OCI-LY7 (cell line): Measurements from ENCODE around the gene TRPC5OS. TPM values are rescaled to one million over a fixed set of nuclear protein-coding genes. Genes with fewer than 3 reads are reported as not detected.

ENCODE experiments used
- BruUV-seq: library from RNA; stranded (reverse); fragments of 400-500 nt; replicated peaks from 2 replicates; lab custom pipeline; 2021; lab: Mats Ljungman, UMichigan
- CTCF ChIA-PET: fragments of 300-600 bp; sonication (Branson Sonifier 250); formaldehyde crosslinking; loops from one replicate; lab custom pipeline; 2022; ENCODE audit warnings: antibody characterized with exemption; ENCODE audit not compliant: unreplicated experiment; lab: Charles Lee
- POLR2A ChIA-PET: fragments of 300-600 bp; sonication (Branson Sonifier 250); formaldehyde crosslinking; loops from one replicate; lab custom pipeline; 2022; ENCODE audit warnings: antibody characterized with exemption; lab: Charles Lee
- DNase-seq: peaks from one replicate; pipeline ENCODE4 v3.0.0-alpha.2; 2015; ENCODE audit warnings: low spot score
- H2AFZ ChIP-seq: fragments of 200-600 bp; sonication (generic), shearing (Covaris generic); 2 replicates; pipeline ENCODE4 v1.6.1; 2014; ENCODE audit warnings: mild to moderate bottlenecking, antibody characterized with exemption, low read length, moderate library complexity
- H3K27ac ChIP-seq: fragments of 200-600 bp; sonication (generic); 2 replicates; pipeline ENCODE4 v1.5.1; 2014; ENCODE audit warnings: mixed run types, low read depth, mild to moderate bottlenecking, moderate library complexity, low read length, inconsistent platforms; ENCODE audit not compliant: poor library complexity, severe bottlenecking
- H3K36me3 ChIP-seq: fragments of 200-600 bp; sonication (generic); 2 replicates; pipeline ENCODE4 v1.6.1; 2014; ENCODE audit warnings: mild to moderate bottlenecking, antibody characterized with exemption, low read length, moderate library complexity, mixed read lengths; ENCODE audit not compliant: insufficient read depth
- H3K4me1 ChIP-seq: fragments of 200-600 bp; sonication (generic); 2 replicates; pipeline ENCODE4 v1.5.1; 2014; ENCODE audit warnings: mild to moderate bottlenecking, low read length; ENCODE audit not compliant: insufficient read depth, poor library complexity, severe bottlenecking
- H3K4me2 ChIP-seq: fragments of 200-600 bp; sonication (generic); 2 replicates; pipeline ENCODE4 v1.6.1; 2014; ENCODE audit warnings: mild to moderate bottlenecking, low read length
- H3K4me3 ChIP-seq: fragments of 200-600 bp; sonication (generic); 2 replicates; pipeline ENCODE4 v1.5.1; 2014; ENCODE audit warnings: mild to moderate bottlenecking, low read depth, low read length; ENCODE audit not compliant: poor library complexity, severe bottlenecking
- H3K79me2 ChIP-seq: fragments of 200-600 bp; sonication (generic); 2 replicates; pipeline ENCODE4 v1.6.1; 2016; ENCODE audit warnings: low read depth, mild to moderate bottlenecking, low read length, moderate library complexity, mixed read lengths; ENCODE audit not compliant: insufficient read depth
- H3K9me2 ChIP-seq: fragments of 200-600 bp; sonication (generic); 2 replicates; pipeline ENCODE4 v1.6.1; 2016; ENCODE audit warnings: mild to moderate bottlenecking, low read length, mixed read lengths; ENCODE audit not compliant: insufficient read depth
- H3K9me3 ChIP-seq: fragments of 200-600 bp; sonication (generic); 2 replicates; pipeline ENCODE4 v1.6.1; 2014; ENCODE audit warnings: mild to moderate bottlenecking, mixed run types, low read length, mixed read lengths
- H4K20me1 ChIP-seq: fragments of 200-600 bp; sonication (generic); 2 replicates; pipeline ENCODE4 v1.6.1; 2014; ENCODE audit warnings: mild to moderate bottlenecking, antibody characterized with exemption, low read length, moderate library complexity, mixed read lengths; ENCODE audit not compliant: insufficient read depth
- EZH2phosphoT487 ChIP-seq: fragments of 200-600 bp; sonication (generic); IDR thresholded peaks from 2 replicates; pipeline ENCODE4 v1.6.1; 2018; ENCODE audit warnings: low read depth, borderline replicate concordance, mild to moderate bottlenecking, mixed run types, antibody characterized with exemption, low read length, moderate library complexity, mixed read lengths
- intact Hi-C: fragments of 100-400 bp; cut with micrococcal nuclease; formaldehyde crosslinking; loops from one replicate; pipeline ENCODE4 v1.10.0; 2022; ENCODE audit not compliant: unreplicated experiment
- total RNA-seq, 2 experiments: library from RNA; depleted of rRNA in 1 of 2; stranded (reverse); fragments of >200 nt in 1 of 2; shearing (Covaris generic) in 1 of 2; gene quantifications; 2 replicates each; pipeline ENCODE4 v1.2.3, GENCODE V29; 2014 to 2022
- TF ChIP-seq, protein P1 (sequence below): fragments of 200-600 bp; sonication (generic); conservative IDR thresholded peaks from 2 replicates; pipeline ENCODE4 v1.5.1; 2014; ENCODE audit warnings: mild to moderate bottlenecking, antibody characterized with exemption, low read length, moderate library complexity, mixed read lengths

Gene TRPC5OS
- total RNA-seq, 2 experiments from 2014 or later: not detected

DNA sequence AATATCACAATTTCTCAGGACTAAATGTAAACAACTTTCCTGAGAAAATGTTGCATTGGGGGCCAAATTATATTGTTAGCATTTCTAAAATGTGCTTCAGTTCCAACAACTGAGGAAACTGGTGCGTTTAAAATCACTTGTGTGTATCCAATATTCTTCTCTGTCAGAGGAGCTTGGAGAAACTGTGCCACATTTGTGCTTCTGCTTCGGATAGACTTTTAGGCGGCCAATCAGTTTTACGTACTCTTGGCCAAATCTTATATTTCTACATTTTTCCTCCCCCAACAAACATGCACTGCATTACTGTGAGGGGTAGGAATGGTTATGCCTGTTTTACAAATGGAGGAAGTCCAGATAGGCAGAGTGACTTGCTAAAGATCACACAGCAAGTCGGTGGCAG is 27.4 kb upstream of the TRPC5OS start:
- CTCF ChIA-PET: no interaction called here
- no peak overlapping the region for H3K4me3 ChIP-seq

DNA sequence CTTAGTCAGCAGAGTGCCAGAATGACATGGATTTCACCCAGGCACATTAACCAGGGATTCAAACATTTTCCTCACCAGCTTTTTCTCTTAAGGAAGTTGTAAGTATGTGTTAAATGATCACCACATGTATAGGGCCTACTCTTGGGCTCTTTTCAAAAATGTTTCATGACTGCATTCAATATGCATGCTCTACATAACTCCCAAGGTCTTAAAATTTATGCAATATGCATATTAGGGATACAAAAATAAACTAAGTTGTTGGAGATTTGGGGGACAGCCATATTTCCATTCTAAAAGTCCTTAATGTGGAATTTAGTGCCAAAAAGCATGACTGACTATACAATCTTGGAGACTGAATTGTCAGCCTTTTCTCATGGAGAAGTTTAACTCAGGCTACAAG is 25.0 kb upstream of the TRPC5OS start:
- DNase-seq: no peak
- POLR2A ChIA-PET: no interaction called here
- H3K27ac ChIP-seq: no peak overlapping the region
- intact Hi-C loops: no loop called here
- no peaks in the 10 kb centered on the region for H3K79me2 ChIP-seq
- no peak overlapping the region for H2AFZ ChIP-seq
- H3K4me2 ChIP-seq: no peak overlapping the region
- no peaks in the 10 kb centered on the region for H4K20me1 ChIP-seq
- CTCF ChIA-PET: no interaction called here
- H3K4me3 ChIP-seq: no peak overlapping the region
- H3K9me2 ChIP-seq: no peaks in the 10 kb centered on the region
- no peaks in the 10 kb centered on the region for H3K9me3 ChIP-seq
- TF ChIP-seq, protein P1, sequence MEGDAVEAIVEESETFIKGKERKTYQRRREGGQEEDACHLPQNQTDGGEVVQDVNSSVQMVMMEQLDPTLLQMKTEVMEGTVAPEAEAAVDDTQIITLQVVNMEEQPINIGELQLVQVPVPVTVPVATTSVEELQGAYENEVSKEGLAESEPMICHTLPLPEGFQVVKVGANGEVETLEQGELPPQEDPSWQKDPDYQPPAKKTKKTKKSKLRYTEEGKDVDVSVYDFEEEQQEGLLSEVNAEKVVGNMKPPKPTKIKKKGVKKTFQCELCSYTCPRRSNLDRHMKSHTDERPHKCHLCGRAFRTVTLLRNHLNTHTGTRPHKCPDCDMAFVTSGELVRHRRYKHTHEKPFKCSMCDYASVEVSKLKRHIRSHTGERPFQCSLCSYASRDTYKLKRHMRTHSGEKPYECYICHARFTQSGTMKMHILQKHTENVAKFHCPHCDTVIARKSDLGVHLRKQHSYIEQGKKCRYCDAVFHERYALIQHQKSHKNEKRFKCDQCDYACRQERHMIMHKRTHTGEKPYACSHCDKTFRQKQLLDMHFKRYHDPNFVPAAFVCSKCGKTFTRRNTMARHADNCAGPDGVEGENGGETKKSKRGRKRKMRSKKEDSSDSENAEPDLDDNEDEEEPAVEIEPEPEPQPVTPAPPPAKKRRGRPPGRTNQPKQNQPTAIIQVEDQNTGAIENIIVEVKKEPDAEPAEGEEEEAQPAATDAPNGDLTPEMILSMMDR: no peak
- TF ChIP-seq EZH2phosphoT487: no peak
- H3K36me3 ChIP-seq: no peaks in the 10 kb centered on the region
- no peaks in the 10 kb centered on the region for H3K4me1 ChIP-seq
- BruUV-seq: no TSS peak

More for the DNA sequence above, 27.4 kb upstream of the TRPC5OS start:
- Histone ChIP-seq H3K9me3 (no peaks in the 10 kb centered on the region), H3K9me2 (no peaks in the 10 kb centered on the region), H3K79me2 (no peaks in the 10 kb centered on the region), H3K4me2 (no peak overlapping the region), H3K4me1 (no peaks in the 10 kb centered on the region), H4K20me1 (no peaks in the 10 kb centered on the region), H3K36me3 (no peaks in the 10 kb centered on the region), H3K27ac (no peak overlapping the region), H2AFZ (no peak overlapping the region)
- POLR2A ChIA-PET: interaction anchor here (0.5 kb wide), 1 partner anchor 35 kb away, joined by 7 read pairs; no protein-coding TSS in a partner anchor
- DNase-seq: no peak
- intact Hi-C loops: no loop called here
- BruUV-seq: no TSS peak
- TF ChIP-seq, protein P1: no peak
- TF ChIP-seq EZH2phosphoT487: no peak

DNA sequence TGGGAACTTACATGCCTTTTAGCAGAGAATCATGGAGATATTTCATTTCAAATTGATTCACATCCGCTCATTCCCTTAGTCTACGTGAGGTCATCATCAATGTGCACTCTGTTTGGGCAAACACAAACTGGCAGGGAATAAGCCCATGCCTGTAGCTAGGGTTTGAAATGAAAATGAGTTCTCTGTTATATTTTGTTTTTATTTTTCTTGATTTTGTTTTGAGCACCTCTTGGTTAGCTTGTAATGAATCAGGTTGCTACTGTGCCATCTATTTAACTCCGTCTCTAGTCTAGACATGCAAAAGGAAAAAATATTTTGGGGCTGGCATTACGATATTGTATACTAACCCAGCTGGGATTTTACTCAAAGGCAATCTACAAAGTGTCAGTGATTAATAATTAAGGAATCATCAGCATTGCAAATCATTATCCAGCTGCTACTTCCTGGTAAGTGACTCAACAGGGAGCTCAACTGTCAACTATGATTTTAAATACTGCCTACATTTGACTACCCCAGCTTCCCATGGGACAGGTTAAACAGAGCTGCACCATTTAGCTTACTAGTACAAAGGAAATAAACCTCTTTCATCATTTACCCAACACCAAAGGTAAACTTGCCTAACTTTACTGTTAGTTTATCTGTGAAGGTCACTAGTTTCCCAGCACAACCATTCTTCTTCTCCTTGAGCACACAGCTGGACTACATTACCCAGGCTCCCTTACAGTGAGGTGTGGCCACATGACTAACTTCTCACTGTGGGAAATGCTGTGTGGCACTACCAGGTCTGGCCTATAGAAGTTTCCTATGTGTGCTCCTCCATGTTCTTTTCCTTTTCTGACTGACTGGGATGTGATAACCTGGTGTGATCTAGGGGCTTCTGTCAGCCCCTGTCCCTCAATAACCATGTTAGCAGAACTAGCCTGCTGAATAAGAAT is 21.2 kb upstream of the TRPC5OS start:
- DNase-seq: peak; percentile 1
- no peak for TF ChIP-seq EZH2phosphoT487
- TF ChIP-seq, protein P1: no peak
- Histone ChIP-seq H3K36me3 (no peaks in the 10 kb centered on the region), H2AFZ (no peak overlapping the region), H3K4me1 (no peaks in the 10 kb centered on the region), H3K79me2 (no peaks in the 10 kb centered on the region), H3K9me2 (no peaks in the 10 kb centered on the region), H4K20me1 (no peaks in the 10 kb centered on the region), H3K4me2 (no peak overlapping the region), H3K9me3 (no peaks in the 10 kb centered on the region), H3K27ac (no peak overlapping the region), H3K4me3 (no peak overlapping the region)
- ChIA-PET POLR2A (no interaction called here), CTCF (no interaction called here)
- no TSS peak for BruUV-seq
- intact Hi-C loops: no loop called here
